Measurements from ENCODE around the gene ARL15. TPM values are rescaled to one million over a fixed set of nuclear protein-coding genes. Genes with fewer than 3 reads are reported as not detected.

Gene ARL15
- total and polyA plus RNA-seq, 9 of the 15 experiments (the other 6 are each of a cell fraction or from before 2014, with no cell fraction given): 18.5 to 80.4 (median 57.0) TPM

DNA sequence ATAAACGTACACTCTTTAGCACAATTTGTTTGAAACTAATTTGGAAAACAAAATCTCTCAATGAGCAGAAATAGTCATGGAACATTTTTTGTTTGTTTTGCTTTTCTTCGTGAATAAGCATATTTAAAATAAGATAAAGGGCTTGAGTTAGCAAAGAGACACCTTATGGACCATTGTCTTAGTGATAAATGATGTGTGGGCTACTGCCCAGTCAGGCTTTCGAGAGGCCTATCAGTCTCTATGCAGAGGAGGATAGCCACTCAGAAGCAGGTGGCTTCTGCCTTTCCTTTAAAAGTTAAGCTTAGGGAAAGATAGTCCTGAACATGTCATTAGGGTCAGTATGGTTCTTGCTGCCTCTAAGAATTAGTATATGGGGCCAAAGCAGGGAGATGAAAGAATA is 2.1 kb upstream of the ARL15 start (continued):
- TF ChIP-seq, protein P1, sequence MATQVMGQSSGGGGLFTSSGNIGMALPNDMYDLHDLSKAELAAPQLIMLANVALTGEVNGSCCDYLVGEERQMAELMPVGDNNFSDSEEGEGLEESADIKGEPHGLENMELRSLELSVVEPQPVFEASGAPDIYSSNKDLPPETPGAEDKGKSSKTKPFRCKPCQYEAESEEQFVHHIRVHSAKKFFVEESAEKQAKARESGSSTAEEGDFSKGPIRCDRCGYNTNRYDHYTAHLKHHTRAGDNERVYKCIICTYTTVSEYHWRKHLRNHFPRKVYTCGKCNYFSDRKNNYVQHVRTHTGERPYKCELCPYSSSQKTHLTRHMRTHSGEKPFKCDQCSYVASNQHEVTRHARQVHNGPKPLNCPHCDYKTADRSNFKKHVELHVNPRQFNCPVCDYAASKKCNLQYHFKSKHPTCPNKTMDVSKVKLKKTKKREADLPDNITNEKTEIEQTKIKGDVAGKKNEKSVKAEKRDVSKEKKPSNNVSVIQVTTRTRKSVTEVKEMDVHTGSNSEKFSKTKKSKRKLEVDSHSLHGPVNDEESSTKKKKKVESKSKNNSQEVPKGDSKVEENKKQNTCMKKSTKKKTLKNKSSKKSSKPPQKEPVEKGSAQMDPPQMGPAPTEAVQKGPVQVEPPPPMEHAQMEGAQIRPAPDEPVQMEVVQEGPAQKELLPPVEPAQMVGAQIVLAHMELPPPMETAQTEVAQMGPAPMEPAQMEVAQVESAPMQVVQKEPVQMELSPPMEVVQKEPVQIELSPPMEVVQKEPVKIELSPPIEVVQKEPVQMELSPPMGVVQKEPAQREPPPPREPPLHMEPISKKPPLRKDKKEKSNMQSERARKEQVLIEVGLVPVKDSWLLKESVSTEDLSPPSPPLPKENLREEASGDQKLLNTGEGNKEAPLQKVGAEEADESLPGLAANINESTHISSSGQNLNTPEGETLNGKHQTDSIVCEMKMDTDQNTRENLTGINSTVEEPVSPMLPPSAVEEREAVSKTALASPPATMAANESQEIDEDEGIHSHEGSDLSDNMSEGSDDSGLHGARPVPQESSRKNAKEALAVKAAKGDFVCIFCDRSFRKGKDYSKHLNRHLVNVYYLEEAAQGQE (IDR thresholded peaks at IDR 0.05; ENCODE audit: borderline replicate concordance): no peak
- TF ChIP-seq, protein P1 (CRISPR knock-in tag; IDR thresholded peaks at IDR 0.05; ENCODE audit: low read depth): no peak
- TF ChIP-seq DNMT1 (IDR thresholded peaks at IDR 0.05): no peak
- TF ChIP-seq, protein P2, sequence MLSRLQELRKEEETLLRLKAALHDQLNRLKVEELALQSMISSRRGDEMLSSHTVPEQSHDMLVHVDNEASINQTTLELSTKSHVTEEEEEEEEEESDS (CRISPR knock-in tag; IDR thresholded peaks at IDR 0.05): no peak
- no peak for TF ChIP-seq SMARCA5 (IDR thresholded peaks at IDR 0.05)
- TF ChIP-seq, protein P3, sequence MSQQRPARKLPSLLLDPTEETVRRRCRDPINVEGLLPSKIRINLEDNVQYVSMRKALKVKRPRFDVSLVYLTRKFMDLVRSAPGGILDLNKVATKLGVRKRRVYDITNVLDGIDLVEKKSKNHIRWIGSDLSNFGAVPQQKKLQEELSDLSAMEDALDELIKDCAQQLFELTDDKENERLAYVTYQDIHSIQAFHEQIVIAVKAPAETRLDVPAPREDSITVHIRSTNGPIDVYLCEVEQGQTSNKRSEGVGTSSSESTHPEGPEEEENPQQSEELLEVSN (IDR thresholded peaks at IDR 0.05; ENCODE audit: borderline replicate concordance in 1 of 2, extremely low read depth in 1 of 2, insufficient read depth in 1 of 2, insufficient read length in 1 of 2, low read depth in 1 of 2, low read length in 1 of 2, poor library complexity in 1 of 2, severe bottlenecking in 1 of 2): no peak
- TF ChIP-seq ETV5 (CRISPR knock-in tag; IDR thresholded peaks at IDR 0.05; ENCODE audit: low read depth): no peak
- TF ChIP-seq RHOXF2B (CRISPR knock-in tag; conservative IDR thresholded peaks at IDR 0.05): no peak
- no peak for TF ChIP-seq HNRNPLL (IDR thresholded peaks at IDR 0.05; ENCODE audit: low read depth, low read length, poor library complexity, severe bottlenecking)
- TF ChIP-seq SMARCA4 (IDR thresholded peaks at IDR 0.05): no peak
- TF ChIP-seq, protein P4, sequence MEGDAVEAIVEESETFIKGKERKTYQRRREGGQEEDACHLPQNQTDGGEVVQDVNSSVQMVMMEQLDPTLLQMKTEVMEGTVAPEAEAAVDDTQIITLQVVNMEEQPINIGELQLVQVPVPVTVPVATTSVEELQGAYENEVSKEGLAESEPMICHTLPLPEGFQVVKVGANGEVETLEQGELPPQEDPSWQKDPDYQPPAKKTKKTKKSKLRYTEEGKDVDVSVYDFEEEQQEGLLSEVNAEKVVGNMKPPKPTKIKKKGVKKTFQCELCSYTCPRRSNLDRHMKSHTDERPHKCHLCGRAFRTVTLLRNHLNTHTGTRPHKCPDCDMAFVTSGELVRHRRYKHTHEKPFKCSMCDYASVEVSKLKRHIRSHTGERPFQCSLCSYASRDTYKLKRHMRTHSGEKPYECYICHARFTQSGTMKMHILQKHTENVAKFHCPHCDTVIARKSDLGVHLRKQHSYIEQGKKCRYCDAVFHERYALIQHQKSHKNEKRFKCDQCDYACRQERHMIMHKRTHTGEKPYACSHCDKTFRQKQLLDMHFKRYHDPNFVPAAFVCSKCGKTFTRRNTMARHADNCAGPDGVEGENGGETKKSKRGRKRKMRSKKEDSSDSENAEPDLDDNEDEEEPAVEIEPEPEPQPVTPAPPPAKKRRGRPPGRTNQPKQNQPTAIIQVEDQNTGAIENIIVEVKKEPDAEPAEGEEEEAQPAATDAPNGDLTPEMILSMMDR (IDR thresholded peaks at IDR 0.05 in 2 of 3, conservative IDR thresholded peaks at IDR 0.05 in 1 of 3; ENCODE audit: insufficient read depth in 2 of 3, low read depth in 1 of 3, low read length in 3 of 3): no peak
- no peak for TF ChIP-seq NELFE (IDR thresholded peaks at IDR 0.05; ENCODE audit: insufficient read depth, insufficient read length)
- TF ChIP-seq TCF3 (CRISPR knock-in tag; IDR thresholded peaks at IDR 0.05): peak; percentile 50
- TF ChIP-seq, protein P5, sequence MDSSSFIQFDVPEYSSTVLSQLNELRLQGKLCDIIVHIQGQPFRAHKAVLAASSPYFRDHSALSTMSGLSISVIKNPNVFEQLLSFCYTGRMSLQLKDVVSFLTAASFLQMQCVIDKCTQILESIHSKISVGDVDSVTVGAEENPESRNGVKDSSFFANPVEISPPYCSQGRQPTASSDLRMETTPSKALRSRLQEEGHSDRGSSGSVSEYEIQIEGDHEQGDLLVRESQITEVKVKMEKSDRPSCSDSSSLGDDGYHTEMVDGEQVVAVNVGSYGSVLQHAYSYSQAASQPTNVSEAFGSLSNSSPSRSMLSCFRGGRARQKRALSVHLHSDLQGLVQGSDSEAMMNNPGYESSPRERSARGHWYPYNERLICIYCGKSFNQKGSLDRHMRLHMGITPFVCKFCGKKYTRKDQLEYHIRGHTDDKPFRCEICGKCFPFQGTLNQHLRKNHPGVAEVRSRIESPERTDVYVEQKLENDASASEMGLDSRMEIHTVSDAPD (CRISPR knock-in tag; IDR thresholded peaks at IDR 0.05): no peak

All from K562 (cell line).